ENCODE measurements around the gene HTR3D. TPM values are rescaled to one million over a fixed set of nuclear protein-coding genes. Genes with fewer than 3 reads are reported as not detected.
A peak's percentile ranks its signal among the peaks of the same experiment; 100 is the strongest.

HTR3D gene
- total and polyA plus RNA-seq, 2 experiments from 2014 or later: not detected

DNA sequence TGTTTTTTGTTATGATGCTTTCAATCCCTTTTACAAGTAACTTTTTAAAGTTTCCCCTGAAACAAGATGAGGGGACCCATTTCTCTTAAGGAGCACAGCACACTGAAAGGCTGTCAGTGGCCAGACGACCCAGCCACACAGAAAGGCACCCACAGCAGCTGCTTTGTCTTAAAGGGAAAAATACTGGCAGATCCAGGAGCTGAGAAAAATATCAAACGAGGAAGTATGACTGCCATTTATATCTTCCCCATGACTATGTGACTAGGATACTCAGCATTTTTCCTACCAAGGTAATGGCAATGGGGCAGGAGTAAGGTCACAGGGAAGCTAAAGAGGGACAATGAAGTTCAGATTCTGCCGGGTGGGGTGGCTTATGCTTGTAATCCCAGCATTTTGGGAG, 29.8 kb upstream of the HTR3D start:
- H3K27me3 ChIP-seq (ENCODE audit: insufficient read depth): no peaks in the 10 kb centered on the region
- ATAC-seq: no peak
- H3K9me2 ChIP-seq (ENCODE audit: insufficient read depth): no peaks in the 10 kb centered on the region
- no peak overlapping the region for H3K4me2 ChIP-seq
- H3K27me3 Mint-ChIP-seq (ENCODE audit: insufficient read depth, low read depth, poor library complexity): no peaks in the 10 kb centered on the region
- TF ChIP-seq NANOG (IDR thresholded peaks at IDR 0.05; ENCODE audit: borderline replicate concordance) (no peak), POLR2AphosphoS5 (IDR thresholded peaks at IDR 0.05; ENCODE audit: low read depth) (no peak), EZH2phosphoT487 (IDR thresholded peaks at IDR 0.05; ENCODE audit: unreplicated experiment) (no peak)
- no peaks in the 10 kb centered on the region for H3K36me3 ChIP-seq (ENCODE audit: insufficient read depth)
- no peaks in the 10 kb centered on the region for H3K9me3 Mint-ChIP-seq
- H3K4me3 ChIP-seq: no peak overlapping the region
- peaks cover 42% of the 10 kb centered on the region for H3K79me2 ChIP-seq (replicated peaks; ENCODE audit: insufficient read depth)
- H4K20me1 ChIP-seq (replicated peaks; ENCODE audit: insufficient read depth): peaks cover 13% of the 10 kb centered on the region
- no peak overlapping the region for H3K27ac ChIP-seq (ENCODE audit: low read depth)
- H3F3A ChIP-seq (replicated peaks; ENCODE audit: low read depth): no peaks in the 10 kb centered on the region
- H3K4me1 Mint-ChIP-seq: peaks cover 10% of the 10 kb centered on the region; the same call in 2 of the 3 replicates
- H3K36me3 Mint-ChIP-seq (ENCODE audit: low read depth): no peaks in the 10 kb centered on the region
- H3K27ac Mint-ChIP-seq: no peak overlapping the region
- no peak overlapping the region for H2AFZ ChIP-seq
- no peaks in the 10 kb centered on the region for H3K4me1 ChIP-seq (ENCODE audit: insufficient read depth)
- H3K4me3 Mint-ChIP-seq: no peak overlapping the region
- DNase-seq (ENCODE audit: low spot score): no peak

- no peak overlapping the region for H2AFZ ChIP-seq
- H3K79me2 ChIP-seq (replicated peaks; ENCODE audit: insufficient read depth): peaks cover 41% of the 10 kb centered on the region
- H3K4me3 ChIP-seq: no peak overlapping the region
- H3K27ac ChIP-seq (ENCODE audit: low read depth): no peak overlapping the region
- H3K36me3 ChIP-seq (ENCODE audit: insufficient read depth): no peaks in the 10 kb centered on the region
- H3K4me1 Mint-ChIP-seq: peaks cover 10% of the 10 kb centered on the region; the same call in 2 of the 3 replicates
- no peaks in the 10 kb centered on the region for H3K9me2 ChIP-seq (ENCODE audit: insufficient read depth)
- ATAC-seq (no peak; the same call in 2 of the 3 replicates), DNase-seq (ENCODE audit: low spot score) (peak; percentile 26)
- H3K4me1 ChIP-seq (ENCODE audit: insufficient read depth): no peaks in the 10 kb centered on the region
- TF ChIP-seq, protein P1, sequence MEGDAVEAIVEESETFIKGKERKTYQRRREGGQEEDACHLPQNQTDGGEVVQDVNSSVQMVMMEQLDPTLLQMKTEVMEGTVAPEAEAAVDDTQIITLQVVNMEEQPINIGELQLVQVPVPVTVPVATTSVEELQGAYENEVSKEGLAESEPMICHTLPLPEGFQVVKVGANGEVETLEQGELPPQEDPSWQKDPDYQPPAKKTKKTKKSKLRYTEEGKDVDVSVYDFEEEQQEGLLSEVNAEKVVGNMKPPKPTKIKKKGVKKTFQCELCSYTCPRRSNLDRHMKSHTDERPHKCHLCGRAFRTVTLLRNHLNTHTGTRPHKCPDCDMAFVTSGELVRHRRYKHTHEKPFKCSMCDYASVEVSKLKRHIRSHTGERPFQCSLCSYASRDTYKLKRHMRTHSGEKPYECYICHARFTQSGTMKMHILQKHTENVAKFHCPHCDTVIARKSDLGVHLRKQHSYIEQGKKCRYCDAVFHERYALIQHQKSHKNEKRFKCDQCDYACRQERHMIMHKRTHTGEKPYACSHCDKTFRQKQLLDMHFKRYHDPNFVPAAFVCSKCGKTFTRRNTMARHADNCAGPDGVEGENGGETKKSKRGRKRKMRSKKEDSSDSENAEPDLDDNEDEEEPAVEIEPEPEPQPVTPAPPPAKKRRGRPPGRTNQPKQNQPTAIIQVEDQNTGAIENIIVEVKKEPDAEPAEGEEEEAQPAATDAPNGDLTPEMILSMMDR (conservative IDR thresholded peaks at IDR 0.05; ENCODE audit: low read depth in 2 of 2): peak in 1 of 2 experiments; percentile 48; a peak in 2 of 4 replicates
- no peak for TF ChIP-seq ZNF331 (CRISPR knock-in tag; IDR thresholded peaks at IDR 0.05; ENCODE audit: low read depth)
- H3K9me3 Mint-ChIP-seq: no peaks in the 10 kb centered on the region
- no peak overlapping the region for H3K4me2 ChIP-seq
- no peaks in the 10 kb centered on the region for H3K36me3 Mint-ChIP-seq (ENCODE audit: low read depth)
- no peak overlapping the region for H3K4me3 Mint-ChIP-seq
- no peak overlapping the region; the same call in 1 of the 2 replicates for H3K27ac Mint-ChIP-seq
- no peaks in the 10 kb centered on the region for H3F3A ChIP-seq (replicated peaks; ENCODE audit: low read depth)
- H3K27me3 Mint-ChIP-seq (ENCODE audit: insufficient read depth, low read depth, poor library complexity): no peaks in the 10 kb centered on the region
- H4K20me1 ChIP-seq (replicated peaks; ENCODE audit: insufficient read depth): peaks cover 12% of the 10 kb centered on the region
- H3K27me3 ChIP-seq (ENCODE audit: insufficient read depth): no peaks in the 10 kb centered on the region
Measured at GRCh38 chr3:184002469-184002868, 29.1 kb upstream of the HTR3D start.

GRCh38 chr3:184003187-184003967, 28.2 kb upstream of the HTR3D start:
- Histone ChIP-seq H3F3A (replicated peaks; ENCODE audit: low read depth) (no peaks in the 10 kb centered on the region), H3K9me2 (ENCODE audit: insufficient read depth) (no peaks in the 10 kb centered on the region), H3K36me3 (ENCODE audit: insufficient read depth) (no peaks in the 10 kb centered on the region), H3K27ac (ENCODE audit: low read depth) (no peak overlapping the region), H3K27me3 (ENCODE audit: insufficient read depth) (no peaks in the 10 kb centered on the region), H3K4me2 (no peak overlapping the region), H3K4me1 (ENCODE audit: insufficient read depth) (no peaks in the 10 kb centered on the region), H3K79me2 (replicated peaks; ENCODE audit: insufficient read depth) (peaks cover 36% of the 10 kb centered on the region), H2AFZ (no peak overlapping the region), H3K4me3 (no peak overlapping the region), H4K20me1 (replicated peaks; ENCODE audit: insufficient read depth) (peaks cover 10% of the 10 kb centered on the region)
- ATAC-seq: no peak
- Mint-ChIP-seq H3K27ac (no peak overlapping the region; the same call in 1 of the 2 replicates), H3K36me3 (ENCODE audit: low read depth) (peaks cover 3% of the 10 kb centered on the region; the same call in 1 of the 3 replicates), H3K4me1 (peaks cover 10% of the 10 kb centered on the region; the same call in 2 of the 3 replicates), H3K4me3 (no peak overlapping the region), H3K27me3 (ENCODE audit: insufficient read depth, low read depth, poor library complexity) (no peaks in the 10 kb centered on the region), H3K9me3 (no peaks in the 10 kb centered on the region)
- no peak for DNase-seq (ENCODE audit: low spot score)
- no peak for TF ChIP-seq STAT1 (IDR thresholded peaks at IDR 0.05; ENCODE audit: unreplicated experiment)
- TF ChIP-seq, protein P1 (conservative IDR thresholded peaks at IDR 0.05; ENCODE audit: low read depth in 2 of 2): no peak
- TF ChIP-seq, protein P2, sequence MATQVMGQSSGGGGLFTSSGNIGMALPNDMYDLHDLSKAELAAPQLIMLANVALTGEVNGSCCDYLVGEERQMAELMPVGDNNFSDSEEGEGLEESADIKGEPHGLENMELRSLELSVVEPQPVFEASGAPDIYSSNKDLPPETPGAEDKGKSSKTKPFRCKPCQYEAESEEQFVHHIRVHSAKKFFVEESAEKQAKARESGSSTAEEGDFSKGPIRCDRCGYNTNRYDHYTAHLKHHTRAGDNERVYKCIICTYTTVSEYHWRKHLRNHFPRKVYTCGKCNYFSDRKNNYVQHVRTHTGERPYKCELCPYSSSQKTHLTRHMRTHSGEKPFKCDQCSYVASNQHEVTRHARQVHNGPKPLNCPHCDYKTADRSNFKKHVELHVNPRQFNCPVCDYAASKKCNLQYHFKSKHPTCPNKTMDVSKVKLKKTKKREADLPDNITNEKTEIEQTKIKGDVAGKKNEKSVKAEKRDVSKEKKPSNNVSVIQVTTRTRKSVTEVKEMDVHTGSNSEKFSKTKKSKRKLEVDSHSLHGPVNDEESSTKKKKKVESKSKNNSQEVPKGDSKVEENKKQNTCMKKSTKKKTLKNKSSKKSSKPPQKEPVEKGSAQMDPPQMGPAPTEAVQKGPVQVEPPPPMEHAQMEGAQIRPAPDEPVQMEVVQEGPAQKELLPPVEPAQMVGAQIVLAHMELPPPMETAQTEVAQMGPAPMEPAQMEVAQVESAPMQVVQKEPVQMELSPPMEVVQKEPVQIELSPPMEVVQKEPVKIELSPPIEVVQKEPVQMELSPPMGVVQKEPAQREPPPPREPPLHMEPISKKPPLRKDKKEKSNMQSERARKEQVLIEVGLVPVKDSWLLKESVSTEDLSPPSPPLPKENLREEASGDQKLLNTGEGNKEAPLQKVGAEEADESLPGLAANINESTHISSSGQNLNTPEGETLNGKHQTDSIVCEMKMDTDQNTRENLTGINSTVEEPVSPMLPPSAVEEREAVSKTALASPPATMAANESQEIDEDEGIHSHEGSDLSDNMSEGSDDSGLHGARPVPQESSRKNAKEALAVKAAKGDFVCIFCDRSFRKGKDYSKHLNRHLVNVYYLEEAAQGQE (IDR thresholded peaks at IDR 0.05; ENCODE audit: unreplicated experiment): no peak
- TF ChIP-seq, protein P3, sequence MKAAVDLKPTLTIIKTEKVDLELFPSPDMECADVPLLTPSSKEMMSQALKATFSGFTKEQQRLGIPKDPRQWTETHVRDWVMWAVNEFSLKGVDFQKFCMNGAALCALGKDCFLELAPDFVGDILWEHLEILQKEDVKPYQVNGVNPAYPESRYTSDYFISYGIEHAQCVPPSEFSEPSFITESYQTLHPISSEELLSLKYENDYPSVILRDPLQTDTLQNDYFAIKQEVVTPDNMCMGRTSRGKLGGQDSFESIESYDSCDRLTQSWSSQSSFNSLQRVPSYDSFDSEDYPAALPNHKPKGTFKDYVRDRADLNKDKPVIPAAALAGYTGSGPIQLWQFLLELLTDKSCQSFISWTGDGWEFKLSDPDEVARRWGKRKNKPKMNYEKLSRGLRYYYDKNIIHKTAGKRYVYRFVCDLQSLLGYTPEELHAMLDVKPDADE (IDR thresholded peaks at IDR 0.05): no peak
- TF ChIP-seq EZH2 (IDR thresholded peaks at IDR 0.05; ENCODE audit: low read depth, unreplicated experiment): no peak
- no peak for TF ChIP-seq ZNF114 (CRISPR knock-in tag; IDR thresholded peaks at IDR 0.05)
